HG03064 (cell line): ENCODE data around the gene PPOX.

ENCODE experiments used
- ATAC-seq: cut with Tn5 transposase; IDR thresholded peaks from one replicate; pipeline ENCODE4 v1.9.1; 2021; ENCODE audit warnings: low read depth; ENCODE audit not compliant: unreplicated experiment

Gene PPOX

DNA sequence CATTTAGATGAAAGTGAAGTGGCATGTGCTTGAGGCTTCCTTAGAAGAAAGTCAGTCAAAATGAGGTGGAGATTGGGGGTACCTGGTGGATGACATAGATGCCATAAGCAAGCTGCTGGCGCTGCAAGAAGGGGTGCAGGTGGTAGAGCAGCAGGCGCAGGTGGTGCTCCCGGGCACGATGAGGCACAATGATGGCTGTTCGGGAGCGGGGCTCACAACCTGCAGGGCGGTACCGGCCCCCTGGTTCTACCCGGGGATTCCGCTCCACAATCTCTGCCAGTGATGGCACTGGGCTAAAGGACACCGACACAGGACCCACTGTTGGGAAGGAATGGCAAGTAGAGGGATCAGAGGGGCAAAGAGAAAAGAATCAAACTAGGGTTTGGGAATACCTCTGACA lies 8.7 kb downstream of the PPOX start:
- ATAC-seq, result no peak

DNA sequence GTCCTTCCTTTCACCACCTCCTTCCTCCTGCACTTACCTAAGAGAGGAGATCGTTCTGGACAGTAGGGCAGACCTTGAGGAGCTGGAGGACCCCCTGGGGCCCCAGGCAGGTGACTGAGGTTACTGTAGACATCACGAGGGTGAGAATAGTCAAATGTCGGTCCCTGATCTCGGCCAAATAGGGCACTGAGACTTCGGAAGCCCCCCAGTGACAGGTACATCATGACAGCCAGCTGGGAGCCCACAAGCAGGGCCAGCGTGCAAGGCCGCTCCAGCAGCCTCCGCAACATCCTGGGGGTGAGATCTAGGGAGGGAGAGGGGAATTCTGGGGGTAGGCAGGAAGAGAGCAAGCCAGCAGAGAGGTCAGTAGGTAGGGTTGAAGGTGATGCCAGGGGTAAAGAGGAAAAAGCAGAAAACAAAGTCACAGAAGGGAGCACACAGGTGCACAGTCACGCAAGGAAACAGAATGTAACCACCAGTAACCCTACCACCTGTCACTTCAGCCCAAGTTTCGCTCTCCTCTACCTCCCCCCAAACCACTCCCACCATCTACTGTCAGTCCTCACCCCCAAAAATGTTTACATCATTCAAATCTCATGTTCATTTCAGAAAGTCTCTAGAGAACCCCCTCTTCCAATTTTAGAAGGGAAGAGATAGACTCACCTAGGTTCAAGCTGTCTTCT lies 9.7 kb downstream of the PPOX start:
- ATAC-seq, result no peak

DNA sequence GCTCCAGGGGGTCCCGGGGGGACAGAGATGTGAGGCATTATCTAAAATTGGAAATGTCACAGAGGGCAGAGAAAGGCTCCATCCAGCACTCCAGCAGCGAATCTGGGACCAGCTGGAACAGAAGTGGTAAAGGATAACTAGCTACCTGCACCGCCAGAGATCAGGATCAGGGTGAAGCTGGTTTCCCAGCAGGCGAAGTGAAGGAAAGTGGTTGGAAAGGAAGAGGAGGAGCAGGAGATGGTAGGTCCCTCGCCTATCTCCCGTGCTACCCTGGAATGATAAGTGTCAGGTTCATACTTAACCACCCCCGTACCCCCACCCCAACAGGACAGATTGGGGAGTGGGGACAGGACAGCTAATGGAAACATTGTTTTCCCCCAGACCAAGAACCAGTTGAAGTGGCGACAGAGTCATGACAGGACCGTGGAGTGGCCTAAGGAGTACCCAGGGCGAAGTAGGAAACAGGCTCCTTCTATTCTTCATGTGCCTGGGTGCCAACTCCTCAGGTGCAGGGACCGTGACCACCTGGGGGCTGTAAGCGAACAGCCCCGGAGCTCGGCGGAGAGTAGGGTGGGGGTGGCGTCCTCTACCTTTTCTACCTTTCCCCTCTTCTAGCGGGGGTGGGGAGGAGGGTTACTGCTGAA lies 10.4 kb downstream of the PPOX start:
- no peak for ATAC-seq

DNA sequence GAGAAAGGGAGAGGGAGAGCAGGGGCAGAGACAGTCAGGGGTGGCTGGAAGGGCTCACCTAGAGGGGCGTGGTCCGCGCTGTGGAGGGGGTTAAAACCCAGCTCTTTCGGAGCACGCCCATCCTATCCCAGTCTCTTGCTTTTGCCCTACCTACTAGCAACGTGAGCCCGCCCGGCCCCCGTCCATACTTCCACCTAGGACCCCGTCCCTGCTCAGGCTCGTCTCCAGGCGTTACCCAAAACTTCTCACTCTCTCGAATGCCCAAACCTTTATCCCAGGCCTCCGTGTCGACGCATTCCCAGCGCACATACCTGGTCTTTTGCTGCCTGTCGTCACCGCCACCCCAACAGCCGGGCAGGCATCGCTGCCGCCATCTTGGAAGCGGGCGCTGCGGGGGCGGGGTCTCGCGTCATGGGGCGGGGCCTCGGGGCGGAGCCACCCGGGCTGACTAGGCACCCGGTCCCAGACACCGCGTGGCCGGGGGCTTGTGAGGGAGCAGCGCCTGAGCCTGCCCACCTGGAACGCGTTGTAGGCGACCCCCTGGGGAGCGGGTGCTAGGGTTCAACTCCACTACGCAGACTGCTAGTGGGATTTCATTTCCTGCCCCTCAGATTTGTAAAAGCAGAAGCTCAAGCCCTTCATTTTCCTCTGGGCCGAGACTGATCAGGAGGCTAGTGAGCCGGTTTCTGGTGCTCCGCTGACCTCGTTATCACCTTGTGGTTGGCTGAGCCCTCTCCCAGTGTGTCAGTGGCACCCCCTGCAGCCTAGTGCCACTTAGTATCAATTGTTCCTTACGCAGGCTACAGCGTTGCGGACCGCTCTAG lies 11.1 kb downstream of the PPOX start, which contains the start of gene B4GALT3:
B4GALT3 (minus strand) TSS at position 396 of the 824 bp plus-strand sequence. CDS start 1,447 bp downstream, outside the sequence.
- ATAC-seq, result peak; percentile 67

DNA sequence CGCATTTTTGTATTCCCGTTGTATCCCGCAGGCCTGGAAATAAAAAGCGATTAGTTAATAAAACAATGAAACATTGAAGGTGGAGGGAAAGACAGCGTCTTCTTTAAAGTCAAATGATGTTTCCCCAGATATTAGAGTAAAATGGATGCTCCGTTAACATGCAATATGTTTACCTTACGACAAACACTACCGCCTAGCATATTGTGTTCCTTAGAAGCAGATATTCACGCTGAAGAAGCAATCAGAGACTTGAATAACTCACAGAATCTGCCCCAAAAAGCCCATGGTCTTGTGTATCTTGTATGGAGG lies 11.7 kb downstream of the PPOX start:
- no peak for ATAC-seq

DNA sequence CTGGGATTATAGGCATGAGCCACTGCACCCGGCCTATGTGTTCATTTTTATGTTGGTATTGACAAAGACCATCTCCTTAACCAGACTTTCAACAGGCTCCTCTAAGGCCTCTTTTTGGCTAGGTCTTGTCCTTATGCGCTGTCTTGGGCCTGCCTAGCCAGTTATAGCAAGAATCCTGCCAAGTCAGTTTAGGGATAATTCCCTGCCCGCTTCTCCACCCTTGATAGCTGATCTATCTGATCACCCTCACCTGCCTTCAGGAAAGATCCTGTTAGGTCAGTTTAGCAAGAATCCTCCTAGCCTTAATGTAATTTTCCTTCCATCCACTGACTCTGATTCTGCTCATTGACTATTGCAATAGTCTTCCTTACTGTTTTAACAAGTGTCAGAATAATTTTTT lies 13.5 kb downstream of the PPOX start:
- ATAC-seq, result no peak

DNA sequence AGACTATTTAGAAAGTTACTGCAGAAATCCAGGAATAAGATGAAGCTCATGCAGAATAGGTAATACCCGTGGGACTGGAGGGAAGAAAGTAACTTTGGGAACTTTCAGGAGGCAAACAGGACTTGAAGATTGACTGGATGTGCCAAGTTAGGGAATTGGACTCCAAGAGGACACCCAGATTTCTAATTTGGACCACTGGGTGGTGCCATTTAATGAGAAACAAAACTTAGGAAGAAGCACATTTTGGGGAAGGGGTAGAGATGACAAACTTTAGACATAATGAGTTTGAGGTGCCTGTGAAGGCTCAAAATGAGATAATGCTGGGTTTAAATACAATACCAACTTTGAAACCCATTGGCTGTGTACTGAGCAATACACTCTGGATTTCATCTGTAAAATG lies 14.4 kb downstream of the PPOX start:
- no peak for ATAC-seq

DNA sequence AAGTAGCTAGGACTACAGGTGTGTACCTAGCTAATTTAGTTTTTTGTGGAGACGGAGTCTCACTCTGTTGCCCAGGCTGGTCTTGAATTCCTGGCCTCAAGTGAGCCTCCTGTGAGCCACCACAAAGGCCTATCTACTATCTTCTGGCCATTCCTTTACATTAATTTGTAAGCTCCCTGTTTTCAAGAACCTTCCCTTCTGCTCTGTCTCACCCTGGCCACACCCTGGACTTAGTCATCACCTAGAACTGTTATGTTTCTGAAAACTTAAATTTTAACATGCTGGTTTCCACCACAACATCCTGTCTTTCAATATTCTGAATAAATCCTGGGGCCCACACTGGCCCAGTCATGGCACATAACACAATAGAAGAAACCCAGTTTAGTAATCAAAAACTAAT lies 16.0 kb downstream of the PPOX start:
- ATAC-seq, result peak; percentile 48

DNA sequence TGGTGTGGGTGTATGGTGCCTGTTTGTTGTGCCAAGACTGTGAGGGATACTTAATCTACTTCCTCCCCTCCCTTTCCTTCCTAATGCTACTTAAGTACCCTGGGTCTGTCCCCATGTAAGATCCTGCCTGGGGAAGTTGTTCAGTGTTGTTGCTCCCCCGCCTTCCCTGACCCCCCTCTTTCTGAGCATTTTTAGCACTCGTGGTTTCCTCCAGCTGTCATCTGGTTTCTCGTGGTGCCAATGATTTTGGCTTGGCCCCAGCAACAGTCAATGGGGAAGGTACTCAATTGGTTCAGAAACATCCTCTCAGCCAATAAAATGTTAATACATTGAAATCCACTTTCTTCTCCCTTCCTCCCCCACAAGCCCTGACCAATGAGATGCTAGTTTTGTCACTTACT lies 19.1 kb downstream of the PPOX start:
- peak; percentile 56 for ATAC-seq

DNA sequence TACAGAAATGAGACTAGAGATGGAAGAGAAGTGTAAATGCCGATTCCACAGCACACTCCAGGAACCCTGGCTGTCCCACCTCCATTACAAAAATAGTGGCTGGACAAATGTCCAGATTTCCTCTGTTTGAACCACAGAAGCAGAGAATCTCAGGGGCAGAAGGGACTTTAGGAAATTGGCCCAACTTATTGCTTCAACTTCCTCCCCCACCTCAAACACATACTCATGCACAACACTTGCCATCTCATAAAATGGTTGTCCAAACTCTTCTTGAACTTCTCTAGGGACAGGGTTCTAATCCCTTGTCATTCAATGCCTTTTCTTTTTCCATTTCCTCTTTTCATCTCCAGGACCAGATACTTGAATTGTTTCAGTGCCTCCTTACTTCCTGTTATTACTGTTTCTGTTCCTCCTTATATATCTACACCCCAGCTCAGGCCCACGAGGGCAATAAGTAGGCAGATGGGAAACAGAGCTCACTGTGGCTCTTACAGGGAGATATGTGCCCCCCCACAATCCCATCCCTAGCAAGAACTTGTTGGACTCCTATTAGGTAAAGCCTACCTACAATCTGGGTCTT lies 19.6 kb downstream of the PPOX start:
- peak; percentile 23 for ATAC-seq

DNA sequence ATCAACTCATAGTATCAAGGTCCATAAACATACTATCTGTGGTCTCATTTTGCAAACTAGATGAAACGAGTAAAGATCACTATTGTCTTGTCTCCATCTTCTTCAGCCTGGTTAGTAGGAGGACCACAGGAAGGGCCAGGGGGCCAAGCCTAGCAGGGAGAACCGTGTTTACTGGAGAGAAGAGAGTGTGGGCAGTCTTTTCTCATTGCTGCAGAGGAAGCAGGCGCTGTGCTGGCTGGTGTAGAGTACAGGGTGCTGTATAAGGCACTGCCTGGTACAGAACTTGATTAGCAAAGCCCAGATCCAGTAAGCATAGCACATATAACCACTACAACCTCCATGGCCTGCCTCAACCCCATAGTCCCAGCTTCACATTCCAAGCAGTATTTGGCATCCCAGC lies 21.1 kb downstream of the PPOX start:
- no peak for ATAC-seq

DNA sequence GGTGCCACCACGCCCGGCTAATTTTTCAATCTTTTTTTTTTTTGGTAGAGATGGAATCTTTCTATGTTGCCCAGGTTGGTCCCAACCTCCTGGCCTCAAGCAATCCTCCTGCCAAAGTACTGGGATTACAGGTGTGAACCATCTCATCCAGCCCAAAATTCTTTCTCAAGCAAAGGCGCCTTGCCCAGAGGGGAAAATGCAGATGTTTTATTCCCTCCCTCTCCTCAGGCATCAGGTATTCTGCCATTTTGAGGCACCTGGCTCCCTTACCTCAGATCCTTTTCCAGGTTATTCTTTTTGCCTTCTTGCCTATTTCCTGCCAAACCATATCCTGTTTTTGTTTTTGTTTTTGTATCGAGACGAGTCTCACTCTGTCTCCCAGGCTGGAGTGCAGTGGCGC lies 22.2 kb downstream of the PPOX start:
- ATAC-seq, result no peak

DNA sequence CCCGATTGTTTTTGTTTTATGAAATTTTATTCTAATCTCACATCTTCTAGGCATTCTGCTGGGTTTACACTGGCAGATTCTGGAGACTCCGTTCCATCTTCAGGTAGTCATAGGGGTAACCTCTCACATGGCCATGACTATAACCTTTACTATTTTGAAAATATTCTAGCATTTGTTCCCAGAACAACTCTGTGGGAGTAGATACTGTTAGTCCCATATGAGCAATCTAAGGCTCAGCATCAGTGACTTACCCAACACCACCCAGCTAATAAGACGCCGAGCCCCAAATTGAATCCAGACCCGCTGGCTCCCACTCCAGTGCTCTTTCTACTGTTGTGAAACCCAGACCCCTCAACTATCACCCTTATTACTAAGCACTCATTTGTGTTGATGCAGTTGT lies 22.8 kb downstream of the PPOX start:
- no peak for ATAC-seq

DNA sequence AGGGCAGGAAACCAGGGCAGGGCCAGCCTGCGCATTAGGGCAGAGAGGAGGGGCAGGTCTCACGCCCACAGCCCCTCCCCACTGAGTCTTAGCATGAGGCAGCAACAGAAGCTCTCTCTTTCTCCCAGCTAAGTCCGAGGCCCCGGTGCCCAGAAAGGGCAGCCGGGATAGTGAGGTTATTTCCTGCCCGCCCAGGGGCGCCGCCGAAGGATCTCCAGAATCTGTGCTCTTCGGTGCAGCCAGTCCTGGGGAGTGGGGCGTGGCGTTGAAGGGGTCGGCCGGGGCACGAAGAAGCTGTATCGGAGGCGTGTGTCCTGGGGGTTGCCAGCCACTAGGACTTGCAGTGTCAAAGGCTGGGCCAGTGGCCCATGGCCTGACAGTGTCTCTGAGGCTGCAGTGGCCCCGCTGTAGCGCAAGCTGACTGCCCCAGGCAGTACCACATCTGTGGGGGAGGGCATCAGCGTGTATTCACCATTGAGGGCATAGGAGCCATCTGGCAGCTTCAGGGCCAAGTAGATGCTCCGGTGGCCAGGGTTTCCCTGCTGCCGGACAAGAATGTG lies 24.8 kb downstream of the PPOX start:
- no peak for ATAC-seq

DNA sequence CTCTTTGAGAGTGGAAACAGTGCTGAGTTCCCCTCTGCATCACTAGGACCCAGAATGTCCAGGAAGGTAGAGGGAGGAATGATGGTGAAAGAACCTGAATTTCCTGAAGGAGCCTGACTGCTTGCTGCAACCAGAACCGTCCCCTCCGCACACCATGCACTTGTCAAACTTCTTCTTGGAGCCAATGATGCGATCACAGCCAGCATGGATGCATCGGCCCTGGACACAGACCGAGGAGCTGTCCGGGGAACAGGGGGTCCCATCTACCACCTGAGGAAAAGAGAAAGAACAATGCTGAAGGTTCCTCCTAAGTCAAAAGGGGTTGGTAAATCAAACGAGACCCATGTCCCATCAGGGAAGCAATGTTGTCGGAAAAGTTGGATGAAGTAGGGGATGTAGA lies 25.7 kb downstream of the PPOX start:
- ATAC-seq, result no peak

DNA sequence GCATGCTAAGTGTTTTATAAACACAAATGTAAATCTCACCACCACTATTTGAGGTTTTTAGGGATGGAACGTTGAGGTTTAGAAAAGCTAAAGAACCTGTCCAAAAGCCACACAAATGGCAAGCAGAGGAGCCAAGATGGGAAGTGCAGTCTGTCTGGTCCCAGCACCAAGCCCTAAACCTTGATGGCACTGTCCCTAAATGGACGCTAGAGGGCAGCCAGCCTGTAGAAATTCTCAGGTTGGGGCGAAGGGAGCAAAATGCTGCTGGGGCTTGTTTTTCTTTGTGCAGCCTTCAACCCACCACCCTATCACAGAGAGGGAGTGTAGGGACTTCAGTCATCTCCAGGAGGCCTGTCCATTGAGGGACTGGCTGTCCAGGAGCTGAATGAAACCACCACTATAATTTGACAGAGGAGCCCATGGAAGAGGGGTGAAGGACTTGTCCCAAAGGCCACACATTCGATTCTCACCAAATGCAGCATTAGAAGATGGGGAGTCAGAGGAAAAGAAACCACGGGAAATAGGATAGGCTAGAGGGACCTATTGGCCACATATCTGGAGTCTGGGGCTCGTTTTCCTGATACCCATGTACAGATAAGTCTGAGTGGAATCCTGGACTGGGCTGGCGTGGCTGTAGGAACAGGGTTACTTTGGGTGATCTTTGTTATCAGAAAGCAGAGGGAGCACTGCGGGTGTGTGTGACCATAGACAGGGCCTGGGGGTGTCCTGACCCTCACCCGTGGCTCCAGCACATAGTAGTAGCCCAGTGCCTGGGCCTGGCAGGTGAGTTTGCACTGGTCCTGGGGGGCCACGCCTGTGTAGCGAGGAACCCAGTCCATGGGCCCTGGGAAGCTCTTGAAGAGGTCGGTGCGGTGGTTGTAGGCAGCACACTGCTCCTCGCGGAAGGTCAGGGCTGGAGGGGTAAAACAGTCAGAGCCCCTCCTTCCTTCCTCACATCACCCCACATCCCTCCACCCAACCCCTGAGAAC lies 26.5 kb downstream of the PPOX start:
- ATAC-seq, result no peak

DNA sequence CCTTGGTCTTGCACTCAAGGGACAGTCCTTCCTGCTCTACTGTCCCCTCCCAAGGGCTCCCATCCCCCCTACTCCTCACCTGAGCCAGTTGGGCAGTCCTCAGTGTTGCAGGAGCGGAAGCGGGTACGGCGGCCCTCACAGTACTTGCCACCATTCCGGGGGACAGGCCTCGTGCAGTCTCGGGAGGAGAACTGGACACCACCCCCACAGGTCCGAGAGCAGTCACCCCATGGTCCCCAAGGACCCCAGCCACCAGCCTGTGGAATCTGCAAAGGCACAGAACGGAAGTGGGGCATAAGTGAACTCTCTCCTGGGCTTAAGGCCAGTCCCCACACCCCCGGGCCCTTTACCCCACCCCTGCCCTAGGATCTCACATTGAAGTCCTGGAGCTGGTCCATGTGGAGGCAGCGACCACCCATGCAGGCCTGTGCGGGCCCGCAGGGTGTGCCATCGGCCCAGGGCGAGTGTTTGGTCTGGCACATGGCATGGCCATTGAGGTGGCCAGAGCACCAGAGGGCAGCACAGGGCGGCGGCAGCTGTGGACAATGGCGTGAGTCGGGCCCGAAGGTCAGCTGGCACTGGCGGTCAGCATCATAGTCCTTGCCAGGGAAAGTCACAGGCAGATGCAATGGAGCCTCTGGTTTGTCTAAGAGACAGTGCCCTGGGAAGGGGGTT lies 27.5 kb downstream of the PPOX start:
- ATAC-seq, result no peak

DNA sequence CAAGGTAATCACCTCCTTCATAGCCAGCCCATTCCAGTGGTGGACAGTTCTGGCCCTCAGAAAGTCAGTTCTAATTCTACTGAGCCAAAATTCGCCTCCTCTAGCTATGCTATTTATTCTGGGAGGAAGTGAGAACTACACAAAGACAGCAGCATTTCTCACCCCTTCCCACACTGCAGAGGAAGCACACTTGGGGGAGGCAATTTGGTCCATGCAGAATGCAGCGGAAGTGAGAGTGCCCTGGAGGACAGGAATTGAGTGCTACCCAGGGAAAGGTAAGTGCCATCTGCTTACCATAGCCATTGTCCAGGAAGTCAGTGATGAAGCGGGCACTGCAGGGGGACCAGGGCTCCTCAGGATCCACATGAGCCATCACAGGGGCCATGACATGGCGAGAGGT lies 28.9 kb downstream of the PPOX start:
- ATAC-seq, result peak; percentile 66

DNA sequence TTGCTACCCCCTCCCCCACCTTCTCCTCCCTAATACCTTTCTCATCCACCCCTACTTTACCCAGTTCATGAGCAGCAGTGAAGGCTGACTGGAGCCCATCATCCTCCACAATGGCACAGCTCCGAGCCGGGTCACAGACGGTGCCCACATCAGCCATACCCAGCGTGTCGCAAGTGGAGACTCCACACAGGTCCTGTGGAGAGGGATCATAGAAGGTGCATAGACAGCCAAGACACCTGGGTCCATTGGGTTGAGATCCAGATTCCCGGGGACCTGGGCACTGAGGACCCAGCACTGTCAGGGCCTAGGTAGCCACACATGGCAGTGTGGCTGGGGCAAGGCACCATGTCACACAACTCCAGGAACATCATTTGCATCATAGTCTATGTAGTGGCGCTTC lies 29.9 kb downstream of the PPOX start:
- no peak for ATAC-seq
